ENCODE results near the gene KRTAP4-4. TPM values are rescaled to one million over a fixed set of nuclear protein-coding genes. Genes with fewer than 3 reads are reported as not detected.
"Not testable (repeated sequence)": the region's sequence is repeated elsewhere in the genome, so short reads cannot be mapped to it uniquely, and the experiment has no call there.

KRTAP4-4 gene
- total RNA-seq, 4 donors from 2014 or later = not detected

GRCh38 chr17:41141361-41141760 lies 19.2 kb downstream of the KRTAP4-4 start:
- Histone ChIP-seq H3K27ac (no peak overlapping the region), H3K27me3 (peaks cover 9% of the 10 kb centered on the region), H3K4me3 (no peak overlapping the region), H3K4me1 (no peaks in the 10 kb centered on the region), H3K9me3 (peaks cover 0 to 42% (median 0%) of the 10 kb centered on the region in 3 donors), H3K36me3 (no peaks in the 10 kb centered on the region)
- ATAC-seq = no peak
- TF ChIP-seq EP300 (IDR thresholded peaks at IDR 0.05) = no peak
- no peak for TF ChIP-seq POLR2A (IDR thresholded peaks at IDR 0.05)
- no peak for TF ChIP-seq POLR2AphosphoS5 (IDR thresholded peaks at IDR 0.05)
- TF ChIP-seq, protein P1, sequence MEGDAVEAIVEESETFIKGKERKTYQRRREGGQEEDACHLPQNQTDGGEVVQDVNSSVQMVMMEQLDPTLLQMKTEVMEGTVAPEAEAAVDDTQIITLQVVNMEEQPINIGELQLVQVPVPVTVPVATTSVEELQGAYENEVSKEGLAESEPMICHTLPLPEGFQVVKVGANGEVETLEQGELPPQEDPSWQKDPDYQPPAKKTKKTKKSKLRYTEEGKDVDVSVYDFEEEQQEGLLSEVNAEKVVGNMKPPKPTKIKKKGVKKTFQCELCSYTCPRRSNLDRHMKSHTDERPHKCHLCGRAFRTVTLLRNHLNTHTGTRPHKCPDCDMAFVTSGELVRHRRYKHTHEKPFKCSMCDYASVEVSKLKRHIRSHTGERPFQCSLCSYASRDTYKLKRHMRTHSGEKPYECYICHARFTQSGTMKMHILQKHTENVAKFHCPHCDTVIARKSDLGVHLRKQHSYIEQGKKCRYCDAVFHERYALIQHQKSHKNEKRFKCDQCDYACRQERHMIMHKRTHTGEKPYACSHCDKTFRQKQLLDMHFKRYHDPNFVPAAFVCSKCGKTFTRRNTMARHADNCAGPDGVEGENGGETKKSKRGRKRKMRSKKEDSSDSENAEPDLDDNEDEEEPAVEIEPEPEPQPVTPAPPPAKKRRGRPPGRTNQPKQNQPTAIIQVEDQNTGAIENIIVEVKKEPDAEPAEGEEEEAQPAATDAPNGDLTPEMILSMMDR (IDR thresholded peaks at IDR 0.05) = no peak

DNA sequence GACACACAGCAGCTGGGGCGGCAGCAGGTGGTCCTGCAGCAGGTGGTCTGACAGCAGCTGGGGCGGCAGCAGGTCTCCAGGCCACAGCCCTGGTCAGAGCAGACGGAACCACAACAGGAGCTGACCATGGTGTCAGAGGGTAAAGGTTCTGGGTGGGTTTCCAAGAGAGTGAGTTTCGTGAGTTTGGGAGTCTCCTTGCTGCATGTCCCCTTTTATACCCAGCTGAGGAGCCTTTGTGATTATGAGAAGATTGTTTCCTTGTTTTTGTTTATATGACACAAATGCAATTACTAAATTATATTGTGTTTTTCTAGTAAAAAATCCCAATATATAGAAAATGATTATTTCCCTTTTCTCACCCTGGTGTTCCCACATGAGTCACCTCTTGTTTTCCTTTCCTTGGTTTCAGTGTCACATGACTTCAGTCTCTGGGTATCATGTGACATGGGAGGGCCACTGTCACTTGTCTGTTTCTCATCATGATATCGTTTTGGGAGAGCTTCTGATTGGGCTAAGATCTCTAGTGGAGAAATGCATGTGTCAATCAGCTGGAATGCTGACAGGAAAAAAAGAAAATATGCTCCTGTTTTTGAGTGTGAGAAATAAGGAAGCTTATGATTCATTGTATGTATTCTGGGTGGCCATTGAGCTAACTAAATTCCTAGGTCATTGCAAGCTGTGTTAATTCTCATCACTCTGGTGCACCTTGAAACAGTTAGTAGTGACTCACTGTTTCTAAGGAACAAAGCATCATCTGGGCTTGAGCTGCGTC lies 20.0 kb downstream of the KRTAP4-4 start, which contains the start of gene KRTAP4-6:
TSS of gene KRTAP4-6 (minus strand) at position 185 of the 772 bp plus-strand sequence. CDS start at position 128, 57 bp downstream.
- H3K4me3 ChIP-seq = no peak within 1 kb of the TSS
- TF ChIP-seq POLR2AphosphoS5 (IDR thresholded peaks at IDR 0.05) (no peak), EP300 (IDR thresholded peaks at IDR 0.05) (no peak), POLR2A (IDR thresholded peaks at IDR 0.05) (no peak)
- TF ChIP-seq, protein P1 (IDR thresholded peaks at IDR 0.05) = no peak
- no peaks in the 10 kb centered on the region for H3K36me3 ChIP-seq
- H3K9me3 ChIP-seq = peaks cover 0 to 42% (median 0%) of the 10 kb centered on the region in 3 donors
- 58 to 83% methylated on average over 2 to 6 of the region's 6 CpGs for WGBS, 2 donors (ENCODE audit: low coverage in 1 of 2)
- H3K27me3 ChIP-seq = peaks cover 9% of the 10 kb centered on the region
- no peak for ATAC-seq
- no peaks in the 10 kb centered on the region for H3K4me1 ChIP-seq
- H3K27ac ChIP-seq = no peak within 1 kb of the TSS

GRCh38 chr17:41139865-41140264 lies 20.7 kb downstream of the KRTAP4-4 start:
- not testable (repeated sequence) for ATAC-seq, H3K36me3 ChIP-seq, H3K27me3 ChIP-seq, H3K4me1 ChIP-seq, H3K27ac ChIP-seq, H3K4me3 ChIP-seq
- H3K9me3 ChIP-seq = peaks cover 0 to 42% (median 0%) of the 10 kb centered on the region in 3 donors
- 87 to 93% methylated on average over 7 to 8 of the region's 12 CpGs for WGBS, 2 donors (ENCODE audit: low coverage in 1 of 2)

GRCh38 chr17:41133880-41134735 lies 26.4 kb downstream of the KRTAP4-4 start:
- H3K4me3 ChIP-seq = no peak overlapping the region
- no peak for ATAC-seq
- H3K27ac ChIP-seq = no peak overlapping the region
- no peaks in the 10 kb centered on the region for H3K36me3 ChIP-seq
- no peaks in the 10 kb centered on the region for H3K4me1 ChIP-seq
- H3K9me3 ChIP-seq = peaks cover 0 to 11% (median 0%) of the 10 kb centered on the region in 3 donors
- 35 to 69% methylated on average over 2 of the region's 2 CpGs for WGBS, 2 donors (ENCODE audit: low coverage in 1 of 2)
- TF ChIP-seq, protein P1 (IDR thresholded peaks at IDR 0.05) = no peak
- no peak for TF ChIP-seq POLR2AphosphoS5 (IDR thresholded peaks at IDR 0.05)
- TF ChIP-seq EP300 (IDR thresholded peaks at IDR 0.05) = no peak
- H3K27me3 ChIP-seq = no peaks in the 10 kb centered on the region

DNA sequence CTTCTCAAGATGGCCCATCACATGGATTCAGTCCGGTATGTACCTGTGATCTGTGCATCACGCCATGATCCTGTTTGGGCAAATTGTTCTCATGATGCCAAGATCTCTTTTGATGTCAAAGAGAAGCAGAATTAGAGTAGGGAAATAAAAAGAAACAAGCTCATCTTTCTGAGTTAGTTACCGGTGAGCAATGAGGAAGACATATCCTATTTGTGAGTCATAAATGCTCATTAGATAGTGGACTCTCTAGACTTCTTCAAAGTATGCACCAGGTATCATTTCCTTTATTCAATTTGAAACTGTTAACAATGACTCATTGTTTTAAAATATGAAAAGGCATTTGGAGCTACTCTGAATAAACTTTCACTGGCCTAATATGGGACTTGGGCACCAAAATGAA lies 28.6 kb downstream of the KRTAP4-4 start:
- Histone ChIP-seq H3K4me1 (no peaks in the 10 kb centered on the region), H3K27ac (no peak overlapping the region), H3K4me3 (no peak overlapping the region), H3K36me3 (no peaks in the 10 kb centered on the region), H3K9me3 (no peaks in the 10 kb centered on the region), H3K27me3 (no peaks in the 10 kb centered on the region)
- TF ChIP-seq POLR2A (IDR thresholded peaks at IDR 0.05) (no peak), POLR2AphosphoS5 (IDR thresholded peaks at IDR 0.05) (no peak), EP300 (IDR thresholded peaks at IDR 0.05) (no peak)
- TF ChIP-seq, protein P1 (IDR thresholded peaks at IDR 0.05) = no peak
- WGBS, 2 donors (ENCODE audit: low coverage in 1 of 2) = 83 to 85% methylated on average over 3 of the region's 3 CpGs
- ATAC-seq = no peak
